ENCODE results near the gene CLASP1.

The CLASP1 gene

GRCh38 chr2:121360566-121361300 lies 288.5 kb downstream of the CLASP1 start:
- ATAC-seq (no peak), DNase-seq (ENCODE audit: low spot score in 2 of 2) (no peak)
- Mint-ChIP-seq H3K4me3 (no peak overlapping the region), H3K36me3 (peaks cover 85% of the 10 kb centered on the region), H3K9me3 (no peaks in the 10 kb centered on the region), H3K27ac (no peak overlapping the region), H3K4me1 (peaks cover 5% of the 10 kb centered on the region)

GRCh38 chr2:121359716-121360565 lies 289.3 kb downstream of the CLASP1 start:
- no peaks in the 10 kb centered on the region for H3K4me1 Mint-ChIP-seq
- ATAC-seq (no peak), DNase-seq (ENCODE audit: low spot score in 2 of 2) (no peak)
- no peak overlapping the region for H3K27ac Mint-ChIP-seq
- H3K36me3 Mint-ChIP-seq = peaks cover 85% of the 10 kb centered on the region
- H3K9me3 Mint-ChIP-seq = no peaks in the 10 kb centered on the region
- H3K4me3 Mint-ChIP-seq = no peak overlapping the region

- Mint-ChIP-seq H3K4me3 (no peak overlapping the region), H3K4me1 (no peaks in the 10 kb centered on the region), H3K27ac (no peak overlapping the region), H3K9me3 (no peaks in the 10 kb centered on the region), H3K36me3 (peaks cover 85% of the 10 kb centered on the region)
- DNase-seq (ENCODE audit: low spot score in 2 of 2) = no peak
- ATAC-seq = no peak
Measured at GRCh38 chr2:121359170-121359569, 290.1 kb downstream of the CLASP1 start.

GRCh38 chr2:121358291-121358690 lies 291.0 kb downstream of the CLASP1 start:
- Mint-ChIP-seq H3K36me3 (peaks cover 85% of the 10 kb centered on the region), H3K4me3 (no peak overlapping the region), H3K4me1 (no peaks in the 10 kb centered on the region), H3K27ac (no peak overlapping the region), H3K9me3 (no peaks in the 10 kb centered on the region)
- DNase-seq (ENCODE audit: low spot score in 2 of 2) (no peak), ATAC-seq (no peak)

- Mint-ChIP-seq H3K27ac (peak overlapping the region; percentile 15), H3K9me3 (no peaks in the 10 kb centered on the region), H3K4me1 (no peaks in the 10 kb centered on the region), H3K36me3 (peaks cover 83% of the 10 kb centered on the region), H3K4me3 (no peak overlapping the region)
- ATAC-seq = no peak
- DNase-seq (ENCODE audit: low spot score in 2 of 2) = no peak
Measured at GRCh38 chr2:121356058-121356640, 293.1 kb downstream of the CLASP1 start.

DNA sequence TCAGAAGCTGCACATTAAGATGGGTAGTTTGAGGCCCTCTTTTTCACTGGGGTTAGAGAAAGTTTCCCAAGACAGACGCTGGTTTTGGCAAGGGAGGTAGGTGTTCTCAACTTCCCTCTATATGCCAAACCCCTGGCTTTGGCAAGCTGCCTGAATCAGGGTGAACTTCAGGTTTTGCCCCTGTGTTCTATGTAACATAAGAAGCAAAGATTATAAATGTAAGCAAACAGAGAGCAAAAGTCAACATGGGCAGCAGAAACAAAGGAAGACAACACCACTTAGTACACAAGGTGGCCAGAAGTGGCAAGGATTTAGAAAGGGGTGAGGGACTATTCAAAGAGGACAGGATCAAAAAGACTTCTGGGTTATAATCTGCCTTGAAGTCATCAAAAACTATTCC lies 293.8 kb downstream of the CLASP1 start:
- H3K4me1 Mint-ChIP-seq = no peaks in the 10 kb centered on the region
- no peak for DNase-seq (ENCODE audit: low spot score in 2 of 2)
- H3K36me3 Mint-ChIP-seq = peaks cover 83% of the 10 kb centered on the region
- no peak overlapping the region for H3K4me3 Mint-ChIP-seq
- ATAC-seq = no peak
- H3K27ac Mint-ChIP-seq = peak overlapping the region; percentile 15
- no peaks in the 10 kb centered on the region for H3K9me3 Mint-ChIP-seq

GRCh38 chr2:121351521-121352318 lies 297.5 kb downstream of the CLASP1 start:
- Mint-ChIP-seq H3K4me1 (no peaks in the 10 kb centered on the region), H3K36me3 (peaks cover 98% of the 10 kb centered on the region), H3K27ac (peak overlapping the region; percentile 69), H3K9me3 (no peaks in the 10 kb centered on the region), H3K4me3 (no peak overlapping the region)
- DNase-seq (ENCODE audit: low spot score in 2 of 2) (no peak), ATAC-seq (no peak)

DNA sequence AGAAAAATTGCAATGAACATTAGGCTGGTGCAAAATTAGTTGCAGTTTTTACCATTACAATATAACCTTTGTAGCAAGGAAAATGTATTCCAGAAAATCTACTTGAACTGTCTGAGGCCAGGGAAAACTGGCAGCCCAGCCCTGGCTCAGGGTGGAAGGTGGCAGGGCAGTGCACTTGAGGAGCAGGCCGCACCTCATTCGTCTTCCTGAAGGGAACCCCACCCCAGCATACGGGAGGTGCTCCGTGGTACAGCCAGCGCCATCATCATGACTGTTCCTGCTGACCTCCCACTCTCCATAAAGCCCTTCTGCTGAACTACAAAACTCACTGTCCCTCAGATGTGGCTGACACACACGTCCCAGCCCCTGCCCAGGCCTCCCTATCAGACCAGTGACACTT lies 298.4 kb downstream of the CLASP1 start:
- H3K4me1 Mint-ChIP-seq = no peaks in the 10 kb centered on the region
- no peak overlapping the region for H3K4me3 Mint-ChIP-seq
- peaks cover 98% of the 10 kb centered on the region for H3K36me3 Mint-ChIP-seq
- DNase-seq (ENCODE audit: low spot score in 2 of 2) (no peak), ATAC-seq (no peak)
- H3K27ac Mint-ChIP-seq = peak overlapping the region; percentile 69
- H3K9me3 Mint-ChIP-seq = no peaks in the 10 kb centered on the region

- peaks cover 98% of the 10 kb centered on the region for H3K36me3 Mint-ChIP-seq
- H3K4me1 Mint-ChIP-seq = no peaks in the 10 kb centered on the region
- no peak overlapping the region for H3K27ac Mint-ChIP-seq
Measured at GRCh38 chr2:121350402-121350775, 298.9 kb downstream of the CLASP1 start.

DNA sequence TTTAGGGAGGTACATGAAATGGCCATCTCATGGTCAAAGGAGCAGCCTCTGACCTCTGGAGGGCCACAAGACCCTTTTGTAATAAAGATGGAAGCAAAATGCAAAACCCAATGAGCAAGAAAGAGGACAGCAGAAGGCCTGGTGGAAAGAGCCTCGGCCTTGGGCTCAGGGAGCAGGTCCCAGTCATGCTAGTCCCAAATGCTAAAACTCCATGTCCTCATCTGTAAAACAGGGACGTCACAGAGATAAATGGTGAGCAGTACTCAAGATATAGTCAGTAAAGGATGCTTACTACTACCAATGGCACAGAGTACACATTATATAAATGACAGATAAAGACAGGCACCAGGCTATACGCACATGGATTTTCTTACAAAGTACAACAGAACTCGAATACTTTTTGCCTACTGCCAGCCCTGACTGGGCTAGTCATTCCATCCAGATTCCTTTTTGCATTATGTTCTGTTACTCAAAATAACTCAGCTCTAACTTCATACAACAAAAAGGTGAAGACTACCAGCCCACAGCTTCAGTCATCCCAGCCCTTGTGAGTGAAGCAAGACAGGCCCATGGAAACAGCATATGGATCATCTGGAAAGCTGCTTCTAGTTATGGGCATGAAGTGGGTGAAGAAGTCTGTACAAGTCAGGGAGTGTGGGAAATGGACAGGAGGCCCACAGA lies 299.4 kb downstream of the CLASP1 start:
- Mint-ChIP-seq H3K4me1 (no peaks in the 10 kb centered on the region), H3K4me3 (no peak overlapping the region), H3K36me3 (peaks cover 98% of the 10 kb centered on the region), H3K9me3 (no peaks in the 10 kb centered on the region), H3K27ac (peak overlapping the region; percentile 44)
- ATAC-seq = no peak
- no peak for DNase-seq (ENCODE audit: low spot score in 2 of 2)

More at GRCh38 chr2:121350402-121350775, 298.9 kb downstream of the CLASP1 start:
- Mint-ChIP-seq H3K4me3 (no peak overlapping the region), H3K9me3 (no peaks in the 10 kb centered on the region)
- ATAC-seq (no peak), DNase-seq (ENCODE audit: low spot score in 2 of 2) (no peak)

- Mint-ChIP-seq H3K27ac (peak overlapping the region; percentile 68), H3K9me3 (no peaks in the 10 kb centered on the region), H3K36me3 (peaks cover 98% of the 10 kb centered on the region), H3K4me3 (no peak overlapping the region), H3K4me1 (no peaks in the 10 kb centered on the region)
- DNase-seq (ENCODE audit: low spot score in 2 of 2) (no peak), ATAC-seq (no peak)
Measured at GRCh38 chr2:121348128-121348740, 301.0 kb downstream of the CLASP1 start.

GRCh38 chr2:121346859-121347258 lies 302.4 kb downstream of the CLASP1 start:
- no peaks in the 10 kb centered on the region for H3K9me3 Mint-ChIP-seq
- ATAC-seq = no peak
- H3K4me3 Mint-ChIP-seq = no peak overlapping the region
- no peak for DNase-seq (ENCODE audit: low spot score in 2 of 2)
- H3K36me3 Mint-ChIP-seq = peaks cover 100% of the 10 kb centered on the region
- H3K27ac Mint-ChIP-seq = peak overlapping the region; percentile 68
- no peaks in the 10 kb centered on the region for H3K4me1 Mint-ChIP-seq

GRCh38 chr2:121346407-121346806 lies 302.9 kb downstream of the CLASP1 start:
- H3K27ac Mint-ChIP-seq = peak overlapping the region; percentile 26
- DNase-seq (ENCODE audit: low spot score in 2 of 2) (no peak), ATAC-seq (no peak)
- H3K4me1 Mint-ChIP-seq = no peaks in the 10 kb centered on the region
- peaks cover 100% of the 10 kb centered on the region for H3K36me3 Mint-ChIP-seq
- no peaks in the 10 kb centered on the region for H3K9me3 Mint-ChIP-seq
- no peak overlapping the region for H3K4me3 Mint-ChIP-seq

DNA sequence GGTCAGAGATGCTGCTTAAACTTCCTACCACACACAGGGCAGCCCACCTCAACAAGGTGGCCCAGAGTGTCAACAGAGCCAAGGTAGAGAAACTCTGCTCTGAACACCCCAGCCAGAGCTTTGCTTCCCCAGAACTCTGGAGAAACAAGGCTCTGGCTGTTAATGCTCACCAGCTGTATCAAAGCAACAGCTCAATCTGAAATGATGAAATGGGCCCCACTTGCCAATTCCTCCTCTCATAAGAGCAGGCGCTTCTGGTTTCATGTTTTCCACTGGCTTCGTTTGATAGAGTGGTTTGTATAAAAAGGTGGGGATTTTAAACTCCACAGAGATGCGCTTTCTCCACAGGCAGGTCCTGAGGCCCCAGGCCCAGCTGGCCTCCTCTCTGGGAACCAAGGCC lies 303.4 kb downstream of the CLASP1 start:
- ATAC-seq = no peak
- H3K27ac Mint-ChIP-seq = peak overlapping the region; percentile 26
- no peaks in the 10 kb centered on the region for H3K9me3 Mint-ChIP-seq
- DNase-seq (ENCODE audit: low spot score in 2 of 2) = no peak
- peaks cover 100% of the 10 kb centered on the region for H3K36me3 Mint-ChIP-seq
- no peaks in the 10 kb centered on the region for H3K4me1 Mint-ChIP-seq
- H3K4me3 Mint-ChIP-seq = no peak overlapping the region

All from stimulated activated effector memory CD8-positive, alpha-beta T cell treated with anti-CD3 and anti-CD28 coated beads, Interleukin-12 subunit alpha, Interleukin-12 subunit beta, amount 100 ng/mL, for 72 hours (primary cell).